Measurements from ENCODE around the gene LRRC14B. TPM values are rescaled to one million over a fixed set of nuclear protein-coding genes. Genes with fewer than 3 reads are reported as not detected.
"Not testable (repeated sequence)": the region's sequence is repeated elsewhere in the genome, so short reads cannot be mapped to it uniquely, and the experiment has no call there.

LRRC14B gene
- total RNA-seq, 1 experiment from 2014 or later = 0.48 TPM

GRCh38 chr5:231661-232060 lies 40.4 kb downstream of the LRRC14B start:
- Histone ChIP-seq H3K27me3 (ENCODE audit: low read length) (no peaks in the 10 kb centered on the region), H3K4me2 (ENCODE audit: low read depth, low read length, poor library complexity, severe bottlenecking) (no peak overlapping the region), H4K20me1 (ENCODE audit: insufficient read depth, low read depth, low read length) (no peaks in the 10 kb centered on the region), H3K9me3 (ENCODE audit: low read length) (no peaks in the 10 kb centered on the region), H3K9ac (ENCODE audit: low read length) (no peak overlapping the region), H3K36me3 (ENCODE audit: insufficient read depth, low read length) (peaks cover 19% of the 10 kb centered on the region), H3K4me1 (ENCODE audit: low read length) (no peaks in the 10 kb centered on the region), H2AFZ (ENCODE audit: low read length) (no peak overlapping the region), H3K79me2 (ENCODE audit: low read length) (no peaks in the 10 kb centered on the region), H3K4me3 (ENCODE audit: low read length) (no peak overlapping the region), H3K9me2 (replicated peaks; ENCODE audit: insufficient read depth, low read length) (no peaks in the 10 kb centered on the region), H3K27ac (ENCODE audit: low read length) (no peak overlapping the region)
- DNase-seq = no peak

DNA sequence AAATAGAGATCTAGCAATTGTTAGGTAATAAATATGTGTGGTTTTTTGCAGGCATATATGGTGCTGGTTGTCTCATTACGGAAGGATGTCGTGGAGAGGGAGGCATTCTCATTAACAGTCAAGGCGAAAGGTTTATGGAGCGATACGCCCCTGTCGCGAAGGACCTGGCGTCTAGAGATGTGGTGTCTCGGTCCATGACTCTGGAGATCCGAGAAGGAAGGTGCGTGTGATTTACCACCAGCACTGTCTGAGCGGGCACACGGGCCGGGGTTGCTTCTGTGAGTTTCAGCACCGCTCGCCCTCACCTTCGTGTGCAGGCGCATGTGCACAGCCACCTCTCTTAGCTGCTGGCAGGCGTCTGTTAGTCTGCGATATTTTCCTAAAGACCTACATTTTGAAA lies 42.1 kb downstream of the LRRC14B start:
- H4K20me1 ChIP-seq (ENCODE audit: insufficient read depth, low read depth, low read length); H3K4me1 ChIP-seq (ENCODE audit: low read length); H2AFZ ChIP-seq (ENCODE audit: low read length); H3K4me2 ChIP-seq (ENCODE audit: low read depth, low read length, poor library complexity, severe bottlenecking); H3K9me2 ChIP-seq (replicated peaks; ENCODE audit: insufficient read depth, low read length); DNase-seq; H3K9ac ChIP-seq (ENCODE audit: low read length); H3K79me2 ChIP-seq (ENCODE audit: low read length); H3K4me3 ChIP-seq (ENCODE audit: low read length); H3K9me3 ChIP-seq (ENCODE audit: low read length); H3K27ac ChIP-seq (ENCODE audit: low read length); H3K27me3 ChIP-seq (ENCODE audit: low read length): not testable (repeated sequence)
- peaks cover 18% of the 10 kb centered on the region for H3K36me3 ChIP-seq (ENCODE audit: insufficient read depth, low read length)

DNA sequence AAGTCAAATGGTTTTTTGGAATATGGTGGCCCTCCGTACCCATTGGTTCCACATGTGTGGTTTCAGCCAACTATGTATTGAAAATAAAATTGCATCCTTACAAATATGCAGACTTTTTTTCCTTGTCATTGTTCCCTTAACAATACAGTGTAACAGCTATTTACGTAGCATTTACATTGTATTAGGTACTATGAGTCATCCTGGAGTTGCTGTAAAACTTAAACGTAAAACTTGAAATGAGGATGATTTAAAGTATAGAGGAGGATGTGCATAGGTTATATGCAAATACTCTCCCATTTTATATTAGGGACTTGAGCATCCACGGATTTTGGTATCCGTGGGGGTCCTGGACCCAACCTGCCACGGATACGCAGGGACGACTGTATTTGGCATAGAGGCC lies 43.2 kb downstream of the LRRC14B start:
- no peak for DNase-seq
- Histone ChIP-seq H3K4me2 (ENCODE audit: low read depth, low read length, poor library complexity, severe bottlenecking) (no peak overlapping the region), H3K27ac (ENCODE audit: low read length) (no peak overlapping the region), H3K79me2 (ENCODE audit: low read length) (no peaks in the 10 kb centered on the region), H3K9me3 (ENCODE audit: low read length) (no peaks in the 10 kb centered on the region), H3K36me3 (ENCODE audit: insufficient read depth, low read length) (peaks cover 15% of the 10 kb centered on the region), H3K9ac (ENCODE audit: low read length) (no peak overlapping the region), H3K9me2 (replicated peaks; ENCODE audit: insufficient read depth, low read length) (no peaks in the 10 kb centered on the region), H2AFZ (ENCODE audit: low read length) (no peak overlapping the region), H3K4me3 (ENCODE audit: low read length) (no peak overlapping the region), H3K4me1 (ENCODE audit: low read length) (no peaks in the 10 kb centered on the region), H4K20me1 (ENCODE audit: insufficient read depth, low read depth, low read length) (no peaks in the 10 kb centered on the region), H3K27me3 (ENCODE audit: low read length) (no peaks in the 10 kb centered on the region)

- not testable (repeated sequence) for H3K79me2 ChIP-seq (ENCODE audit: low read length); H4K20me1 ChIP-seq (ENCODE audit: insufficient read depth, low read depth, low read length); H3K9me2 ChIP-seq (replicated peaks; ENCODE audit: insufficient read depth, low read length); H2AFZ ChIP-seq (ENCODE audit: low read length); H3K27ac ChIP-seq (ENCODE audit: low read length); H3K4me1 ChIP-seq (ENCODE audit: low read length); DNase-seq; H3K27me3 ChIP-seq (ENCODE audit: low read length); H3K4me2 ChIP-seq (ENCODE audit: low read depth, low read length, poor library complexity, severe bottlenecking); H3K4me3 ChIP-seq (ENCODE audit: low read length); H3K9ac ChIP-seq (ENCODE audit: low read length); H3K9me3 ChIP-seq (ENCODE audit: low read length)
- peaks cover 10% of the 10 kb centered on the region for H3K36me3 ChIP-seq (ENCODE audit: insufficient read depth, low read length)
These were observed 44.2 kb downstream of the LRRC14B start for GRCh38 chr5:235527-235926.

- H2AFZ ChIP-seq (ENCODE audit: low read length); H3K4me2 ChIP-seq (ENCODE audit: low read depth, low read length, poor library complexity, severe bottlenecking); H4K20me1 ChIP-seq (ENCODE audit: insufficient read depth, low read depth, low read length): not testable (repeated sequence)
These were observed 46.6 kb downstream of the LRRC14B start for GRCh38 chr5:237931-238330.

GRCh38 chr5:240550-240949 lies 49.3 kb downstream of the LRRC14B start:
- H3K79me2 ChIP-seq (ENCODE audit: low read length); H3K27me3 ChIP-seq (ENCODE audit: low read length); H3K4me2 ChIP-seq (ENCODE audit: low read depth, low read length, poor library complexity, severe bottlenecking); H3K27ac ChIP-seq (ENCODE audit: low read length); H3K9me2 ChIP-seq (replicated peaks; ENCODE audit: insufficient read depth, low read length); H3K4me3 ChIP-seq (ENCODE audit: low read length); DNase-seq; H3K4me1 ChIP-seq (ENCODE audit: low read length); H2AFZ ChIP-seq (ENCODE audit: low read length); H3K9me3 ChIP-seq (ENCODE audit: low read length); H3K9ac ChIP-seq (ENCODE audit: low read length); H4K20me1 ChIP-seq (ENCODE audit: insufficient read depth, low read depth, low read length): not testable (repeated sequence)
- peaks cover 19% of the 10 kb centered on the region for H3K36me3 ChIP-seq (ENCODE audit: insufficient read depth, low read length)

More at GRCh38 chr5:237931-238330, 46.6 kb downstream of the LRRC14B start:
- not testable (repeated sequence) for H3K4me3 ChIP-seq (ENCODE audit: low read length); H3K27ac ChIP-seq (ENCODE audit: low read length); H3K9me3 ChIP-seq (ENCODE audit: low read length); H3K4me1 ChIP-seq (ENCODE audit: low read length); H3K27me3 ChIP-seq (ENCODE audit: low read length); H3K79me2 ChIP-seq (ENCODE audit: low read length); H3K9me2 ChIP-seq (replicated peaks; ENCODE audit: insufficient read depth, low read length); DNase-seq; H3K9ac ChIP-seq (ENCODE audit: low read length)
- peaks cover 23% of the 10 kb centered on the region for H3K36me3 ChIP-seq (ENCODE audit: insufficient read depth, low read length)

GRCh38 chr5:241045-241669 lies 49.9 kb downstream of the LRRC14B start:
- H3K27me3 ChIP-seq (ENCODE audit: low read length); H3K9ac ChIP-seq (ENCODE audit: low read length); H2AFZ ChIP-seq (ENCODE audit: low read length); H3K9me2 ChIP-seq (replicated peaks; ENCODE audit: insufficient read depth, low read length); H3K27ac ChIP-seq (ENCODE audit: low read length); H3K4me2 ChIP-seq (ENCODE audit: low read depth, low read length, poor library complexity, severe bottlenecking); H3K4me1 ChIP-seq (ENCODE audit: low read length); DNase-seq; H3K4me3 ChIP-seq (ENCODE audit: low read length); H3K9me3 ChIP-seq (ENCODE audit: low read length); H4K20me1 ChIP-seq (ENCODE audit: insufficient read depth, low read depth, low read length); H3K79me2 ChIP-seq (ENCODE audit: low read length): not testable (repeated sequence)
- H3K36me3 ChIP-seq (ENCODE audit: insufficient read depth, low read length) = peaks cover 21% of the 10 kb centered on the region

DNA sequence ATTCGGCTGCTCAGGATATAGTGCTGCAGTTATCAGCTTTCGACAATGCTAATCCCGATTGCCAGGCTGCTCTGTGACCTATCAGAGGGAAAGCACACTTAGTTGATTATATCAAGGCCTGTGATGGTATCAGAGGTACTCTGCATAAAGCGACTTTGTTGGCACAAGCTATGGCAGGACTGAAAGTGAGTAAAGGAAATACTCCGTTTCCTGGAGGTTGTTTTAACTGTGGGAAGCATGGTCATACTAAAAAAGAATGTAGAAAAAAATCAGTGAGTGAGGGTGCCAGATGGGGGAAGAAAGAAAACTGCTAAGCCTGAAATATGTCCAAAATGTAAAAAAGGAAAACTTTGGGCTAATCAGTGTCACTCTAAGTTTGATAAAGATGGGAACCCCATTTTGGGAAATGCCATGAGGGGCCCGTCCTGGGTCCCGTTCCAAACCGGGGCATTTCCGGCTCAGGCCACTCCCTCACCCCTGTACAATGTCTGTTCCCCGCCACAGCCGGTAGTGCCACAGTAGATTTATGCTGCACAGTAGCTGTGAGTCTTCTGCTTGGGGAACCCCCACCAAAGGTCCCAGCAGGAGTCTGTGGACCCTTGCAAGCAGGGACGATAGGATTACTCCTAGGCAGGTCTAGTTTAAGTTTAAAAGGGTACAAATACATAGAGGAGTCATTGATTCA lies 52.5 kb downstream of the LRRC14B start:
- H3K27me3 ChIP-seq (ENCODE audit: low read length); H3K27ac ChIP-seq (ENCODE audit: low read length); H3K9me3 ChIP-seq (ENCODE audit: low read length): not testable (repeated sequence)

More for the DNA sequence above, 52.5 kb downstream of the LRRC14B start:
- H4K20me1 ChIP-seq (ENCODE audit: insufficient read depth, low read depth, low read length); H2AFZ ChIP-seq (ENCODE audit: low read length); H3K9ac ChIP-seq (ENCODE audit: low read length); H3K79me2 ChIP-seq (ENCODE audit: low read length); H3K9me2 ChIP-seq (replicated peaks; ENCODE audit: insufficient read depth, low read length); H3K4me2 ChIP-seq (ENCODE audit: low read depth, low read length, poor library complexity, severe bottlenecking); H3K4me3 ChIP-seq (ENCODE audit: low read length); DNase-seq; H3K4me1 ChIP-seq (ENCODE audit: low read length): not testable (repeated sequence)
- peaks cover 28% of the 10 kb centered on the region for H3K36me3 ChIP-seq (ENCODE audit: insufficient read depth, low read length)
